HepG2 (cell line): ENCODE data around the gene WNT3. TPM values are rescaled to one million over a fixed set of nuclear protein-coding genes. Genes with fewer than 3 reads are reported as not detected.

ENCODE experiments used
- ATAC-seq: fragments of 200-7000 bp; cut with Tn5 transposase; 3 replicates; pipeline ENCODE4 v1.9.1; 2020; ENCODE audit warnings: mild to moderate bottlenecking, moderate library complexity
- BruUV-seq: library from RNA; stranded (reverse); fragments of 400-500 nt; replicated peaks from 2 replicates; lab custom pipeline; 2021; lab: Mats Ljungman, UMichigan
- CTCF ChIA-PET: fragments of 300-600 bp; formaldehyde crosslinking; extraction: SDS; loops from one replicate; lab custom pipeline; 2021; ENCODE audit warnings: low total read pairs, inconsistent platforms, low intra/inter-chr PET ratio; lab: Yijun Ruan, JAX
- POLR2A ChIA-PET: fragments of 350-600 bp; sonication (Branson Sonifier 250); formaldehyde crosslinking; loops from one replicate; lab custom pipeline; 2020; ENCODE audit warnings: antibody characterized with exemption, inconsistent platforms; lab: Yijun Ruan, JAX
- DNase-seq: peaks from one replicate; pipeline ENCODE4 v3.0.0-alpha.2; 2015; ENCODE audit warnings: low spot score
- FAIRE-seq: peaks from 3 replicates; lab custom pipeline; 2011; peaks lifted over from hg19 to GRCh38; lab: Jason Lieb, UNC
- H2AFZ ChIP-seq: one replicate; pipeline ENCODE4 v1.6.1; 2011; ENCODE audit warnings: low read length, inconsistent platforms
- H3K27ac ChIP-seq: fragments of 300-600 bp; 3 replicates; pipeline ENCODE4 v1.8.0; 2011; ENCODE audit warnings: mixed run types, mild to moderate bottlenecking, mixed read lengths, low read length, inconsistent platforms; ENCODE audit not compliant: insufficient read depth; ENCODE audit errors: extremely low read length
- H3K27me3 ChIP-seq, 2 experiments: fragments of 200-600 bp in 1 of 2; 2 replicates in 1 of 2; 3 replicates in 1 of 2; pipeline versions ENCODE4 v1.6.0 to v1.8.0; 2011; ENCODE audit warnings: low read length in 2 of 2, mild to moderate bottlenecking in 2 of 2, moderate library complexity in 2 of 2, inconsistent platforms in 1 of 2; ENCODE audit not compliant: insufficient read depth in 2 of 2, control insufficient read depth in 1 of 2
- H3K36me3 ChIP-seq, 2 experiments: fragments of 200-600 bp in 1 of 2; replicated peaks in 1 of 2; 2 replicates in 1 of 2; 3 replicates in 1 of 2; pipeline versions ENCODE4 v1.5.1 to v1.8.0; 2011; ENCODE audit warnings: low read length in 2 of 2, inconsistent platforms in 1 of 2; ENCODE audit not compliant: insufficient read depth in 2 of 2, control insufficient read depth in 1 of 2
- H3K4me1 ChIP-seq: 2 replicates; pipeline ENCODE4 v1.5.1; 2012; ENCODE audit warnings: low read length, inconsistent platforms; ENCODE audit not compliant: insufficient read depth
- H3K4me2 ChIP-seq: 2 replicates; pipeline ENCODE4 v1.6.0; 2011; ENCODE audit warnings: low read depth, low read length, inconsistent platforms
- H3K4me3 ChIP-seq, 3 experiments: fragments of 200-600 bp in 1 of 3; sonication (generic), shearing (Covaris generic) in 1 of 3; replicated peaks in 1 of 3; 2 replicates each; pipeline ENCODE4 v1.5.1; 2011 to 2016; ENCODE audit warnings: low read length in 3 of 3, inconsistent platforms in 2 of 3, low read depth in 2 of 3, mild to moderate bottlenecking in 2 of 3, control low read depth in 1 of 3, mixed read lengths in 1 of 3; ENCODE audit not compliant: insufficient read depth in 1 of 3
- H3K79me2 ChIP-seq: one replicate; pipeline ENCODE4 v1.6.1; 2011; ENCODE audit warnings: low read length, inconsistent platforms; ENCODE audit not compliant: insufficient read depth
- H3K9ac ChIP-seq: 2 replicates; pipeline ENCODE4 v1.6.0; 2011; ENCODE audit warnings: mild to moderate bottlenecking, low read depth, low read length, inconsistent platforms; ENCODE audit not compliant: insufficient read depth
- H3K9me3 ChIP-seq: 2 replicates; pipeline ENCODE4 v1.5.1; 2012; ENCODE audit warnings: mild to moderate bottlenecking, low read length
- H4K20me1 ChIP-seq: 2 replicates; pipeline ENCODE4 v1.6.0; 2011; ENCODE audit warnings: inconsistent platforms, mild to moderate bottlenecking, low read length, moderate library complexity; ENCODE audit not compliant: insufficient read depth
- SIX4 ChIP-seq: sonication (generic); formaldehyde crosslinking; IDR thresholded peaks from 2 replicates; pipeline ENCODE4 v1.4.0; 2020; ENCODE audit warnings: missing genetic modification reagents
- TAF15 ChIP-seq: fragments of 200-400 bp; formaldehyde crosslinking; IDR thresholded peaks from one replicate; pipeline ENCODE4 v1.6.1; 2018; ENCODE audit warnings: mild to moderate bottlenecking, low read depth, low read length; ENCODE audit not compliant: poor library complexity, severe bottlenecking
- TEAD3 ChIP-seq: optimal IDR thresholded peaks from 2 replicates; pipeline ENCODE3; 2016; ENCODE audit warnings: borderline replicate concordance
- YEATS2 ChIP-seq: sonication (generic); formaldehyde crosslinking; IDR thresholded peaks from 2 replicates; pipeline ENCODE4 v1.4.0; 2020; ENCODE audit warnings: missing genetic modification reagents, borderline replicate concordance
- ZNF343 ChIP-seq: sonication (generic); formaldehyde crosslinking; IDR thresholded peaks from 2 replicates; pipeline ENCODE4 v1.4.0; 2020; ENCODE audit warnings: mild to moderate bottlenecking, missing genetic modification reagents
- ZSCAN25 ChIP-seq: sonication (generic); formaldehyde crosslinking; IDR thresholded peaks from 2 replicates; pipeline ENCODE4 v1.8.0; 2022; ENCODE audit warnings: mild to moderate bottlenecking, missing genetic modification reagents
- WGBS: methylation state at CpG from one replicate; pipeline ENCODE4 v1.1.6; 2017; ENCODE audit warnings: low lambda C conversion rate; 5-methylcytosine and 5-hydroxymethylcytosine counted together
- in situ Hi-C: cut with HindIII; loops from 2 replicates; pipeline ENCODE4 v1.10.0; 2017; ENCODE audit warnings: low pct_unique_long_range_greater_than_20kb; ENCODE audit not compliant: extremely low pct_ligation_motif_present
- intact Hi-C: fragments of 100-400 bp; cut with micrococcal nuclease; formaldehyde crosslinking; loops from one replicate; pipeline ENCODE4 v1.10.0; 2022; ENCODE audit not compliant: unreplicated experiment
- polyA plus RNA-seq, 8 experiments: library from polyadenylated mRNA; depleted of rRNA in 3 of 8; stranded (reverse) in 7 of 8; unstranded in 1 of 8; fragments of >200 nt; fragmentation: Illumina TruSeq in 4 of 8; extraction: Trizol in 4 of 8; gene quantifications; 2 replicates each; pipeline versions ENCODE4 v1.2.1 to v1.2.3, GENCODE V29; 2011 to 2016; ENCODE audit warnings: low read depth in 4 of 8, missing spikeins in 1 of 8, mixed read lengths in 1 of 8; ENCODE audit not compliant: insufficient read depth in 1 of 8
- total RNA-seq, 5 experiments: library from RNA; depleted of rRNA; stranded (reverse); fragments of >200 nt; fragmentation: Illumina TruSeq; extraction: Trizol; gene quantifications; 2 replicates each; pipeline ENCODE4 v1.2.3, GENCODE V29; 2016; ENCODE audit warnings: low read depth in 1 of 5
- TF ChIP-seq, protein P1 (sequence below): sonication (generic); formaldehyde crosslinking; conservative IDR thresholded peaks from 2 replicates; pipeline ENCODE4 v1.4.0; 2020; ENCODE audit warnings: mild to moderate bottlenecking, missing genetic modification reagents, moderate library complexity
- TF ChIP-seq, protein P2 (sequence below): sonication (generic); formaldehyde crosslinking; IDR thresholded peaks from 2 replicates; pipeline ENCODE4 v1.4.0; 2020; ENCODE audit warnings: missing genetic modification reagents

WNT3 gene
- total and polyA plus RNA-seq, 2 of the 13 experiments (the other 11 are each of a cell fraction or from before 2014, with no cell fraction given), result 8.5 to 10.3 TPM

DNA sequence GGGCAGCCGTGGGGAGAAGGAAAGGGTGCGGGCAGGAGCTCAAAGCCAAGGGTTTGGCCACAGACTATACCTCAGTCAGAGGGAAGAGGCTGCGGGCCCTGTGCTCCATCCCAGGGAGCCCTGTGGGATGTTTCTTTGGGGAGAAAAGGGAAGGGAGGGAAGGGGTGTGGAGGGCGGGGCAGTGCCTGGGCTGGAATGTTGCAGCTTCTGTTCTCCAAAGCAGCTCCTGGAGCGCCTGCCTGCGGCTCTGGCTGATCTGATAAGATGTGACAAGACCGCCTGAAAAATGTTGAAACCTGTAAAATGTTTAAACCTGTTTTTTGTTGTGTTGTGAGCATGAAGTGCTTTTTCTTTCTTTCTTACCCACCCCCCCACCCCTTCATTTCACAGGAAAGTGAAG, 32.8 kb downstream of the WNT3 start:
- H2AFZ ChIP-seq, result no peak overlapping the region
- H3K79me2 ChIP-seq, result no peaks in the 10 kb centered on the region
- peak; percentile 7; the same call in 1 of the 3 replicates for ATAC-seq
- intact Hi-C loops (no loop called here), in situ Hi-C loops (loop anchor here (10.0 kb wide), 1 partner anchor 51 kb away; no protein-coding TSS in a partner anchor)
- no peak for DNase-seq
- POLR2A ChIA-PET, result no interaction called here
- H3K36me3 ChIP-seq, result no peaks in the 10 kb centered on the region
- BruUV-seq, result no TSS peak
- H3K9ac ChIP-seq, result no peak overlapping the region
- H3K27ac ChIP-seq, result no peak overlapping the region
- H3K4me2 ChIP-seq, result peak overlapping the region; percentile 10; the same call in 1 of the 2 replicates
- CTCF ChIA-PET, result no interaction called here
- no peaks in the 10 kb centered on the region for H3K9me3 ChIP-seq
- H4K20me1 ChIP-seq, result no peaks in the 10 kb centered on the region
- H3K27me3 ChIP-seq, result peaks cover 3 to 39% of the 10 kb centered on the region in 2 experiments; a peak in 4 of 5 replicates
- WGBS, result 27% methylated on average over 7 of the region's 7 CpGs
- H3K4me1 ChIP-seq, result peaks cover 37% of the 10 kb centered on the region
- FAIRE-seq, result no peak
- peak; percentile 69; the same call in 1 of the 2 replicates for TF ChIP-seq ZSCAN25
- no peak for TF ChIP-seq SIX4 (CRISPR knock-in tag)
- TF ChIP-seq ZNF343 (CRISPR knock-in tag), result 0 out of 2 replicates have a peak, but pooled peaks have one; percentile 18
- peak; percentile 42 for TF ChIP-seq TEAD3
- TF ChIP-seq, all 625 proteins: peak for 3
- no peak overlapping the region; a peak in 1 of 6 replicates for H3K4me3 ChIP-seq

DNA sequence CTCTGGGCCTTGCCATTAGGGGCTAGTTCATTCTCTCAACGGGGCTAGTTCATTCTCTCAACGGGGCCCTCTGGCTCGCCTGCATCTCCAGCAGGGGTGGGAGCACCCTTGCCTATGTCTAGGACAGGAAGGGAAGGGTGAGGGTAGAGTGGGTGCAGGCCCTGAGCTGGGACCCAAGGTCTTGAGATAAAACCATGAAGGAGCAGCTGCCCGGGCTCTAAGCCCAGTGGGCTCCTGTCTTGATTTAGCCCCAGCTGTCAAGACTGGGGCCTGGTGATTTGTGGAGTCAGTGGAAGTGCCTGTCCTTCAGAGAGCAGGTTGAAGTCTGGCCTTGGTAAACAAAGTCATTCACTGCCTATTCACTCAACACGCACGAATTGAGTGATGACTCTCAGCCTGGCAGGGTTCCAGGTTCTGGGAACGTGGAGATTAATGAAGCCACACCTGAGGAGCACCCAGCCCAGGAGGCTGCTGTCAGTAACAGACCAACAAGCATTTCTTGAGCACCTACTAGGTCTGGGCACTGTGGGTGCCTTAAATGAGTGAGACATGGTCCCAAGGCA, 35.4 kb downstream of the WNT3 start:
- CTCF ChIA-PET, result interaction anchor here (1.2 to 1.5 kb wide), 2 partner anchors 12 to 75 kb away, joined by 3 read pairs; no protein-coding TSS in a partner anchor
- peak; percentile 58 for DNase-seq
- TF ChIP-seq TAF15 (no peak), YEATS2 (CRISPR knock-in tag) (peak; percentile 13; the same call in 1 of the 2 replicates)
- TF ChIP-seq, protein P1, sequence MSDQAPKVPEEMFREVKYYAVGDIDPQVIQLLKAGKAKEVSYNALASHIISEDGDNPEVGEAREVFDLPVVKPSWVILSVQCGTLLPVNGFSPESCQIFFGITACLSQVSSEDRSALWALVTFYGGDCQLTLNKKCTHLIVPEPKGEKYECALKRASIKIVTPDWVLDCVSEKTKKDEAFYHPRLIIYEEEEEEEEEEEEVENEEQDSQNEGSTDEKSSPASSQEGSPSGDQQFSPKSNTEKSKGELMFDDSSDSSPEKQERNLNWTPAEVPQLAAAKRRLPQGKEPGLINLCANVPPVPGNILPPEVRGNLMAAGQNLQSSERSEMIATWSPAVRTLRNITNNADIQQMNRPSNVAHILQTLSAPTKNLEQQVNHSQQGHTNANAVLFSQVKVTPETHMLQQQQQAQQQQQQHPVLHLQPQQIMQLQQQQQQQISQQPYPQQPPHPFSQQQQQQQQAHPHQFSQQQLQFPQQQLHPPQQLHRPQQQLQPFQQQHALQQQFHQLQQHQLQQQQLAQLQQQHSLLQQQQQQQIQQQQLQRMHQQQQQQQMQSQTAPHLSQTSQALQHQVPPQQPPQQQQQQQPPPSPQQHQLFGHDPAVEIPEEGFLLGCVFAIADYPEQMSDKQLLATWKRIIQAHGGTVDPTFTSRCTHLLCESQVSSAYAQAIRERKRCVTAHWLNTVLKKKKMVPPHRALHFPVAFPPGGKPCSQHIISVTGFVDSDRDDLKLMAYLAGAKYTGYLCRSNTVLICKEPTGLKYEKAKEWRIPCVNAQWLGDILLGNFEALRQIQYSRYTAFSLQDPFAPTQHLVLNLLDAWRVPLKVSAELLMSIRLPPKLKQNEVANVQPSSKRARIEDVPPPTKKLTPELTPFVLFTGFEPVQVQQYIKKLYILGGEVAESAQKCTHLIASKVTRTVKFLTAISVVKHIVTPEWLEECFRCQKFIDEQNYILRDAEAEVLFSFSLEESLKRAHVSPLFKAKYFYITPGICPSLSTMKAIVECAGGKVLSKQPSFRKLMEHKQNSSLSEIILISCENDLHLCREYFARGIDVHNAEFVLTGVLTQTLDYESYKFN, result peak; percentile 74
- TF ChIP-seq, protein P2, sequence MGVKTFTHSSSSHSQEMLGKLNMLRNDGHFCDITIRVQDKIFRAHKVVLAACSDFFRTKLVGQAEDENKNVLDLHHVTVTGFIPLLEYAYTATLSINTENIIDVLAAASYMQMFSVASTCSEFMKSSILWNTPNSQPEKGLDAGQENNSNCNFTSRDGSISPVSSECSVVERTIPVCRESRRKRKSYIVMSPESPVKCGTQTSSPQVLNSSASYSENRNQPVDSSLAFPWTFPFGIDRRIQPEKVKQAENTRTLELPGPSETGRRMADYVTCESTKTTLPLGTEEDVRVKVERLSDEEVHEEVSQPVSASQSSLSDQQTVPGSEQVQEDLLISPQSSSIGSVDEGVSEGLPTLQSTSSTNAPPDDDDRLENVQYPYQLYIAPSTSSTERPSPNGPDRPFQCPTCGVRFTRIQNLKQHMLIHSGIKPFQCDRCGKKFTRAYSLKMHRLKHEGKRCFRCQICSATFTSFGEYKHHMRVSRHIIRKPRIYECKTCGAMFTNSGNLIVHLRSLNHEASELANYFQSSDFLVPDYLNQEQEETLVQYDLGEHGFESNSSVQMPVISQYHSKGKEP (CRISPR knock-in tag), result no peak

More for the DNA sequence above, 35.4 kb downstream of the WNT3 start:
- in situ Hi-C loops, result loop anchor here (10.0 kb wide), 1 partner anchor 48 kb away; no protein-coding TSS in a partner anchor
- intact Hi-C loops, result no loop called here
- H3K4me3 ChIP-seq, result peak overlapping the region in 1 of 3 experiments; percentile 35; a peak in 1 of 6 replicates
- ATAC-seq (peak; percentile 15), FAIRE-seq (peak; percentile 18)
- H3K9me3 ChIP-seq, result no peaks in the 10 kb centered on the region
- no peaks in the 10 kb centered on the region for H3K79me2 ChIP-seq
- H3K27me3 ChIP-seq, result peaks cover 3 to 34% of the 10 kb centered on the region in 2 experiments; a peak in 3 of 5 replicates
- no peaks in the 10 kb centered on the region for H3K36me3 ChIP-seq
- H3K9ac ChIP-seq, result no peak overlapping the region
- peak overlapping the region; percentile 72 for H3K4me2 ChIP-seq
- WGBS, result 4% methylated on average over 6 of the region's 7 CpGs
- H3K4me1 ChIP-seq, result peaks cover 44% of the 10 kb centered on the region
- H2AFZ ChIP-seq, result no peak overlapping the region
- no TSS peak for BruUV-seq
- POLR2A ChIA-PET, result no interaction called here
- no peaks in the 10 kb centered on the region for H4K20me1 ChIP-seq
- H3K27ac ChIP-seq, result no peak overlapping the region
